HG03558 (cell line): Measurements from ENCODE around the gene GPR146.

ENCODE experiments used
- ATAC-seq: cut with Tn5 transposase; IDR thresholded peaks from one replicate; pipeline ENCODE4 v1.9.1; 2021; ENCODE audit warnings: moderate number of reproducible peaks; ENCODE audit not compliant: unreplicated experiment; ENCODE audit errors: extremely low read depth

Gene GPR146

DNA sequence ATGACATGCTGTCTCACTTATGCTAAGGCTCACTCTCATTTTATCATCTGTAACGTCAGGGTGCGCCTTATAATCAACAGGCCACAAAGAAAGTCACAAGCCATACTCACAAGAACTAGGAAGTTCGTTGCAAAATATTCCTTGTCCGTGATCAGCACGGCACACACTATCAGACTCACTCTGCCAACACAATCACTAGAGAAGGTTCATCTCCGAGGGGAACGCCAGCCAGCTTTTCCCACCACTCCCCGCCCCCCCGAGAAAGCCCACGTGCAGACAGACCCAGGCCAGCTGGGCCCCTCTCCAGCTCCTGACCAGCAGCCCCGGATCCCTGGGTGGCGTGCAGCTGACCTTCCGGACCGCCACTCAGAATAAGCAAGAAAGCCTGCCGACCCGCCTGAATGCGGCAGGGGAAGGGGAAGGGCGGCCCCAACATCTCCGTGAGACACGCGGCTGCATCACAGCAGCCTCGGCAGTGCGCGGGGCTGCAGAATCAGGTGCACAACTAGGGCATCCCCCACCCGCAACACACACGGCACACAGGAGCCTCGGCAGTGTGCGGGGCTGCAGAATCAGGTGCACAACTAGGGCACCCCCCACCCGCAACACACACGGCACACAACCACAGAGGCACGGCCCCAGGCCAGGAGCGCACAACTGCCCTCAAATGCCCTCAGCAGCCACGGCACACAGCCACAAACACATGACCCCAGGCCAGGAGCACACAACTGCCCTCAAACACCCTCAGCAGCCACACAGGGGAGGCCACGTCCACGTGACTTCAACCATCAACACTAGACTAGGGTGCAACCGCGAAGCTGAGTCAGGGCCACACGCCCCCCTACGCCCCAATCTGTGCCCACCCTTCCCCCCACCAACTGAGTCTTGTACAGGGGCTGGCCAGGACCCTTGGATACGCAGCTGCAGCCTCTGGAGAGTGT is 2.5 kb upstream of the GPR146 start:
- no peak for ATAC-seq

DNA sequence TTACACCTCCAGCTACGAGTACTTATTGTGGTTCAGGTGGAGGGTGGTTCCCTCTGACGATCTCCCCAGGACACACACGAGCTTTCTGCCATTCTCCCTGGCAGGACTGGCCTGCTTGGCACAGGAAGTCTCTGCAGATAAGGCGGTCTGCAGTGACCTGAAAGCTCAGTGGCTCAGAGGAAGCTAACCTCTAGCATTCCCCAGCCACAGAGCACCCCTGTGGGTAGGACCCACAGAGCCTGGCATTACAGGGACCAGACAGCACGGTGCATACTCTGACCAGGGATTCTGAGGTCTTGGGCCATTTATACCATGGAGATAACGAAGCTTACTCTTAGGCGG is 1.9 kb upstream of the GPR146 start:
- ATAC-seq, result no peak

DNA sequence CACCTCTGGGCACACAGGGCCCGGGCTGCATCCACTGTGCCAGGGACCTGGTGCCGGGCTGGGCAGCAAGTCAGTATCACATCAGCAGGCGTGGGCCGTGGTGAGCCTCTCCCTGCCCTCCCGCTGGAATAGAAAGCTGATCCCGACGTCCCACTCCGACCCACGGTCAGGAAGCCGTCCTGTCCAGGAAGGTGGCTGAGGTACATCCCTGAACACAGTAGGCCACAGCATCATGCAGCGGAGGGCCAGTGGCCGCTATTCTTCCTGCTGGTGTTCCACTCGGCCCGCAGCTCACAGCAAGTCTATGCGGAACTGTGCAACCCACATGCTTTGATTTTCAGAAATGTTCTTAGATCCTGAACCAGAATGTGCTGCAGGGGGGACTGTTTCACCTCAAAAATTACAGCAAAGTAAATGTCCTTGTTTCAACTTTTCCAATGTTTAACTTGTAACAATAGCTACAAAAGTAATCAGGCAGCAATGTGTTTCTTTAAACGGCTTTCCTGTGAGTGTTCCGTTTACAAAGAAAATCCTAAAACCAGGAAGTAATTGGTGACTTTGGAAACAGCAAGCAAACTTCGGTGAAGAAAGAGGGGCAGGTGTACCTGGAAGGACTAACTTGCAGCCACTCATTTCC is 676 bp upstream of the GPR146 start:
- ATAC-seq, result no peak

- no peak for ATAC-seq
These were observed 1.0 kb downstream of the GPR146 start for GRCh38 chr7:1045069-1046063.

DNA sequence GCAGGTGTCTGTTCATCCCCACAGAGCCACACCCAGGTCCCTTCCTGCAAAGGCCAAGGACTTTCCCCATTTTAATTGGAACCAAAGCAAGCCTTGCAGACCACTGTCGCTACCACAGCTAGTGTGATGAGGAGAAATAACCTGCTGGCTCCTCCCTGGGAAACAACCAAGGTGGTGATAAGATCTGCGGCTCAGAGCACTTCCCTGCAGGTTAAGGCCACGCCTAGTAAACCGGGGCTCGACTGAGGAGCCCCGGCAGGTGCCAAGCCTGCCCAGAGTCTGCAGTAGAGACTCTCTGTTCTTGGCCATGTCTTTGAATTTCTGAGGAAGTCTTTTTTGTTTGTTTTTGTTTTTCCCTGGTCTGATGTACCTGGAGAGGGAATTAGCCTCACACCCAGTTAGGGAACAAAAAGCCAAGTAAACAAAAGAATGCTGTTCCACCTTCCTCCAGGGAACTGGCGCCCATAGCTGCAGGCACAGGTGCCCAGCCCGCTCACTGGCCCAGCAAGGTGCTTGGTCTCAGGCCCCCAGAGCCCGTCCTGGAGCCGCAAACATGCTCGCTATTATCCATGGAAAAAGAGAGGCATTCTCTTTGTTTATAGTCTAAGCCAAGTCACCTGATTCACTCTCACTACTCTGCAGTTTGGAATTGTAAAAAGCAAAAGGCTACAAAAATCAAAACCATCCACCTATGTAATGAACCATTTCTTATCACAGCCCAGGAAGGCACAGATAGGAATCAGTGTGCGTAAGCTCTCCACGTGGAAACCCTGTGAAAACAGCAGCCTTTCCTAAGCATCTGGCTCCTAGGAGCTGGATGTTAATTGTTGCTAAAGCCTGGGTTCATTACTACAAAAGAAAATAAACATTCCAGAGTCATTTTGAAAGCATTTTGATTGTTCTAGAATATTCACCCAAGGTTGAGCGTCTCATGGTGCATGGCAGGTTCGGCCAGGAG is 2.7 kb downstream of the GPR146 start:
- ATAC-seq, result no peak

- no peak for ATAC-seq
These were observed 4.8 kb downstream of the GPR146 start for GRCh38 chr7:1049006-1049741.

- no peak for ATAC-seq
These were observed 5.5 kb downstream of the GPR146 start for GRCh38 chr7:1049801-1050200.

DNA sequence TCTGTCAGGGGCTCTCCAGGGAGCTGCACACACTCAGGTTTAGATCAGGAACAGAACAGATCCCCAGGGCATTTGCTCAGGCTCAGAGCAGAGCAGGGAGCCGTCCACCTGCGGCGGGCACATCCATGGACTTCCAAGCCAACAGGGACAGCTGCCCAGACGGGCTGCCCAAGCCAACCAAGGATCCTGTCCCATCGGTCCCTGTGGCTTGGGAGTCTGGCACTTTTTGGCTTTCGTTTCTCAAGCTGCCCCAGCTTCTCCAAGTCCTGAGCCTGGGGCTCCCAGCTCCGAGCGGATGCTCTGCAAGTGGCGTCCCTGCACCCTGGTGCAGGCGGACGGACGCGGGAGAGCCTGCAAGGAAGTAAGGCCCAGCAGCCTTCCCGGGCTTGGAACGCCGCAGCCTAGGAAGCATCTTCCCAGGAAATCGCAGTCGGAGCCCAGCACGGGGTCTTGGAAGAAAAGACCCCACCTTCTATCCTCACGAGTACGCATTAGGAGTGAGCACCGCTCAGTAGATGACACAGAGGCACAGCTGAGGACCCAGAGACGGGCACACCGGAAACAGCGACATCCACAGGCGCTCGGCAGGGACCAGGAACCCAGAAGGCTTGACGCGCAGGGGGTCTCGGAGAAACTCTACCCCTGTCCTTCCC is 6.0 kb downstream of the GPR146 start:
- no peak for ATAC-seq

- no peak for ATAC-seq
These were observed 6.8 kb downstream of the GPR146 start for GRCh38 chr7:1050956-1051690.

- ATAC-seq, result no peak
These were observed 7.9 kb downstream of the GPR146 start for GRCh38 chr7:1052031-1052818.

GRCh38 chr7:1053002-1053411 is 8.7 kb downstream of the GPR146 start:
- ATAC-seq, result no peak

GRCh38 chr7:1053816-1054370 is 9.5 kb downstream of the GPR146 start:
- no peak for ATAC-seq

GRCh38 chr7:1054438-1054837 is 10.1 kb downstream of the GPR146 start:
- no peak for ATAC-seq

DNA sequence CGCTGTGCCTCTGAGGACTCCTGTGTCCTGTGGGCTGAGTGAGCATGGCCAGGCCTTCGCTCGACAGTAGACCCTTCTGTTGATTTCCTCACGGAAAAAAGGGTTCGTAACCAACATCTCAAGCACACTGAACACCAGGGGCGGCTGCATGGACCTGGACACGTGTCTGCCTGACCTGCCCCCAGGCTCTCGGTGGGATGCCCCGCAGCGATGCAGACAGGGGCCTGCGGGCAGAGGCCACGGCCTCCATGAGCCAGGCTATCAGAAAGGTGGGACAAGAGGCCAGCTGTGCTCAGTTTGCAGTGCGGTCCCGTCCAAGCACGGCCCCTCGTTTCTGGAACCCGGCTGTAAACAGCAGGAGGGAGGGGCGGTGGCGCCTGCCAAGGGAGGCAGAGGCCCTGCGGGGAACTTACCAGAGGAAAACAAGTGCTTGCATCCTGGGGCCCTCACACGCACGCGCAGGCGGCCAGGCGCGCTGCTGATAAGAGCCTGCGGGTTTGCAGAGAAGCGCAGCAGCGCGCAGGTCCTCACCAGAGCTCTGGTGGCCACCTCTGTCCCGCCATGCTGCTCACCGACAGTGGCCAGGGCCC is 10.6 kb downstream of the GPR146 start:
- no peak for ATAC-seq

GRCh38 chr7:1055491-1055955 is 11.2 kb downstream of the GPR146 start:
- ATAC-seq, result no peak
